Hepatocyte (in vitro differentiated cells): ENCODE data around the gene HRH2. TPM values are rescaled to one million over a fixed set of nuclear protein-coding genes. Genes with fewer than 3 reads are reported as not detected.
A peak's percentile ranks its signal among the peaks of the same experiment; 100 is the strongest.

Experiments
- DNase-seq: peaks from one replicate; pipeline ENCODE4 v3.0.0-alpha.2; 2016; ENCODE audit warnings: low spot score
- H2AFZ ChIP-seq: fragments of 200-600 bp; sonication (generic); 2 replicates; pipeline ENCODE4 v1.6.0; 2016; ENCODE audit warnings: antibody characterized with exemption, mild to moderate bottlenecking
- H3K27ac ChIP-seq: fragments of 200-600 bp; sonication (generic); 2 replicates; pipeline ENCODE4 v1.5.1; 2016; ENCODE audit warnings: mild to moderate bottlenecking
- H3K27me3 ChIP-seq: fragments of 200-600 bp; sonication (generic); 2 replicates; pipeline ENCODE4 v1.6.1; 2016
- H3K36me3 ChIP-seq: fragments of 200-600 bp; sonication (generic); replicated peaks from 2 replicates; pipeline ENCODE4 v1.5.1; 2016; ENCODE audit warnings: low read depth; ENCODE audit not compliant: insufficient read depth
- H3K4me1 ChIP-seq: fragments of 200-600 bp; sonication (generic); 2 replicates; pipeline ENCODE4 v1.5.1; 2016; ENCODE audit warnings: mild to moderate bottlenecking, moderate library complexity; ENCODE audit not compliant: insufficient read depth
- H3K4me2 ChIP-seq: fragments of 200-600 bp; sonication (generic); 2 replicates; pipeline ENCODE4 v1.6.0; 2016
- H3K4me3 ChIP-seq: fragments of 200-600 bp; sonication (generic); 2 replicates; pipeline ENCODE4 v1.5.1; 2016; ENCODE audit warnings: mild to moderate bottlenecking
- H3K79me2 ChIP-seq: fragments of 200-600 bp; sonication (generic); 2 replicates; pipeline ENCODE4 v1.6.0; 2017; ENCODE audit warnings: mild to moderate bottlenecking
- H3K9me2 ChIP-seq: fragments of 200-600 bp; sonication (generic); replicated peaks from 2 replicates; pipeline ENCODE4 v1.6.0; 2017; ENCODE audit warnings: mild to moderate bottlenecking; ENCODE audit not compliant: insufficient read depth
- H3K9me3 ChIP-seq: fragments of 200-600 bp; sonication (generic); 2 replicates; pipeline ENCODE4 v1.5.1; 2016; ENCODE audit warnings: low read depth, mild to moderate bottlenecking
- H4K20me1 ChIP-seq: fragments of 200-600 bp; sonication (generic); 2 replicates; pipeline ENCODE4 v1.6.0; 2016; ENCODE audit warnings: mild to moderate bottlenecking; ENCODE audit not compliant: insufficient read depth, poor library complexity, severe bottlenecking
- EZH2 ChIP-seq: fragments of 200-600 bp; sonication (generic); IDR thresholded peaks from 2 replicates; pipeline ENCODE4 v1.6.1; 2016; ENCODE audit warnings: antibody characterized with exemption, mild to moderate bottlenecking, borderline replicate concordance
- EZH2phosphoT487 ChIP-seq: fragments of 200-600 bp; sonication (generic); IDR thresholded peaks from one replicate; pipeline ENCODE4 v1.6.1; 2018; ENCODE audit warnings: antibody characterized with exemption, mild to moderate bottlenecking, low read depth, moderate library complexity; ENCODE audit not compliant: unreplicated experiment, severe bottlenecking
- WGBS: methylation state at CpG from one replicate; pipeline ENCODE4 v1.1.6; 2016; ENCODE audit warnings: low lambda C conversion rate; ENCODE audit errors: missing lambda C conversion rate; 5-methylcytosine and 5-hydroxymethylcytosine counted together
- polyA plus RNA-seq: library from polyadenylated mRNA; unstranded; fragments of >200 nt; fragmentation: Nextera tagmentation; extraction: Ambion mirVana; gene quantifications from 2 replicates; pipeline ENCODE4 v1.2.1, GENCODE V29; 2016
- total RNA-seq: library from RNA; depleted of rRNA; stranded (reverse); fragments of >200 nt; gene quantifications from 2 replicates; pipeline ENCODE4 v1.2.3, GENCODE V29; 2014
- TF ChIP-seq, protein P1 (sequence below): fragments of 200-600 bp; sonication (generic); IDR thresholded peaks from 2 replicates; pipeline ENCODE4 v1.5.1; 2016; ENCODE audit warnings: antibody characterized with exemption, mild to moderate bottlenecking; ENCODE audit not compliant: poor library complexity

The HRH2 gene
- total and polyA plus RNA-seq, 2 experiments from 2014 or later = 2.2 to 2.5 TPM

- Histone ChIP-seq H3K4me1 (peaks cover 6% of the 10 kb centered on the region), H4K20me1 (no peaks in the 10 kb centered on the region), H3K27ac (peak overlapping the region; percentile 87), H3K27me3 (no peaks in the 10 kb centered on the region), H3K4me2 (no peak overlapping the region), H3K79me2 (no peaks in the 10 kb centered on the region), H3K9me3 (no peaks in the 10 kb centered on the region), H3K36me3 (no peaks in the 10 kb centered on the region), H2AFZ (no peak overlapping the region), H3K9me2 (no peaks in the 10 kb centered on the region), H3K4me3 (no peak overlapping the region)
- WGBS = 85% methylated on average over 19 of the region's 19 CpGs
- TF ChIP-seq EZH2phosphoT487 (no peak), EZH2 (no peak)
- TF ChIP-seq, protein P1, sequence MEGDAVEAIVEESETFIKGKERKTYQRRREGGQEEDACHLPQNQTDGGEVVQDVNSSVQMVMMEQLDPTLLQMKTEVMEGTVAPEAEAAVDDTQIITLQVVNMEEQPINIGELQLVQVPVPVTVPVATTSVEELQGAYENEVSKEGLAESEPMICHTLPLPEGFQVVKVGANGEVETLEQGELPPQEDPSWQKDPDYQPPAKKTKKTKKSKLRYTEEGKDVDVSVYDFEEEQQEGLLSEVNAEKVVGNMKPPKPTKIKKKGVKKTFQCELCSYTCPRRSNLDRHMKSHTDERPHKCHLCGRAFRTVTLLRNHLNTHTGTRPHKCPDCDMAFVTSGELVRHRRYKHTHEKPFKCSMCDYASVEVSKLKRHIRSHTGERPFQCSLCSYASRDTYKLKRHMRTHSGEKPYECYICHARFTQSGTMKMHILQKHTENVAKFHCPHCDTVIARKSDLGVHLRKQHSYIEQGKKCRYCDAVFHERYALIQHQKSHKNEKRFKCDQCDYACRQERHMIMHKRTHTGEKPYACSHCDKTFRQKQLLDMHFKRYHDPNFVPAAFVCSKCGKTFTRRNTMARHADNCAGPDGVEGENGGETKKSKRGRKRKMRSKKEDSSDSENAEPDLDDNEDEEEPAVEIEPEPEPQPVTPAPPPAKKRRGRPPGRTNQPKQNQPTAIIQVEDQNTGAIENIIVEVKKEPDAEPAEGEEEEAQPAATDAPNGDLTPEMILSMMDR = no peak
- DNase-seq = no peak
These were observed 37.6 kb downstream of the HRH2 start for GRCh38 chr5:175695161-175696126.

- H3K4me1 ChIP-seq = peaks cover 6% of the 10 kb centered on the region
- no peak overlapping the region for H2AFZ ChIP-seq
- no peaks in the 10 kb centered on the region for H3K9me3 ChIP-seq
- no peak overlapping the region for H3K4me2 ChIP-seq
- DNase-seq = peak; percentile 84
- H3K79me2 ChIP-seq = no peaks in the 10 kb centered on the region
- no peaks in the 10 kb centered on the region for H3K36me3 ChIP-seq
- H4K20me1 ChIP-seq = no peaks in the 10 kb centered on the region
- H3K27ac ChIP-seq = peak overlapping the region; percentile 87
- H3K9me2 ChIP-seq = no peaks in the 10 kb centered on the region
- WGBS = 60% methylated on average over 16 of the region's 16 CpGs
- no peak overlapping the region for H3K4me3 ChIP-seq
- no peaks in the 10 kb centered on the region for H3K27me3 ChIP-seq
- no peak for TF ChIP-seq EZH2
- TF ChIP-seq, protein P1 = peak; percentile 54
These were observed 38.4 kb downstream of the HRH2 start for GRCh38 chr5:175696139-175696854.

DNA sequence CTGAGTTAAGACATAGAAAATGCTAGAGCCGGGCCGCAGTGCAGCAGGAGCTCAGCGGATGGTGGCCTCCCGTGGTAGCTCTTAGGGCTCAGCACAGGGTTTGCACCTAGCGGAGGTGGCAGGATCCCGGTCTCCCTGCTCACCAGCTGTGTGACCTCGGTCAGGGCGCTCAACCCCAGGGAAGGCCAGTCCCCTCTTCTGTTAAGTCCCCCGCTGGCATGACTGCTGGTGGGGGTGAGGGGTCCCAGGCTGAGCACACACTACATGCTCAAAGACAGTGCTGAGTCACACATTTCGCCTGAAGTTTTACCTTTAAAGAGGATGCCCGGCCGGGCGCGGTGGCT lies 39.0 kb downstream of the HRH2 start:
- no peaks in the 10 kb centered on the region for H3K9me3 ChIP-seq
- no peaks in the 10 kb centered on the region for H3K79me2 ChIP-seq
- H3K27ac ChIP-seq = peak overlapping the region; percentile 34
- no peak for TF ChIP-seq EZH2phosphoT487
- TF ChIP-seq, protein P1 = no peak
- TF ChIP-seq EZH2 = no peak
- H3K27me3 ChIP-seq = no peaks in the 10 kb centered on the region
- DNase-seq = no peak
- no peaks in the 10 kb centered on the region for H4K20me1 ChIP-seq
- no peak overlapping the region for H2AFZ ChIP-seq
- no peak overlapping the region for H3K4me3 ChIP-seq
- H3K36me3 ChIP-seq = no peaks in the 10 kb centered on the region
- H3K4me1 ChIP-seq = peaks cover 6% of the 10 kb centered on the region
- no peak overlapping the region for H3K4me2 ChIP-seq
- H3K9me2 ChIP-seq = no peaks in the 10 kb centered on the region
- WGBS = 96% methylated on average over 14 of the region's 14 CpGs
